ENCODE results near the gene SMPD4. TPM values are rescaled to one million over a fixed set of nuclear protein-coding genes. Genes with fewer than 3 reads are reported as not detected.
"Not testable (repeated sequence)": the region's sequence is repeated elsewhere in the genome, so short reads cannot be mapped to it uniquely, and the experiment has no call there.

Gene SMPD4
- total and polyA plus RNA-seq, 2 donors (not counting 3 experiments of a cell fraction or from before 2014, with no cell fraction given) = 85.3 to 88.1 TPM

- H4K20me1 ChIP-seq (replicated peaks; ENCODE audit: control insufficient read depth, extremely low read depth, insufficient read depth, low read length); H2AFZ ChIP-seq (ENCODE audit: low read depth, low read length); H3K79me2 ChIP-seq (ENCODE audit: control insufficient read depth, insufficient read depth, low read length); POLR2A ChIA-PET; H3K4me3 ChIP-seq (replicated peaks in 1 of 3; ENCODE audit: insufficient read depth in 1 of 3, low read depth in 1 of 3, low read length in 3 of 3); H3K27me3 ChIP-seq (ENCODE audit: control insufficient read depth in 2 of 2, insufficient read depth in 2 of 2, low read length in 2 of 2); intact Hi-C loops (cut with micrococcal nuclease); H3K4me1 ChIP-seq (ENCODE audit: control insufficient read depth, extremely low read depth, insufficient read depth, low read length); H3K4me2 ChIP-seq (ENCODE audit: insufficient read depth, low read length); BruUV-seq (replicated peaks); H3K9me1 ChIP-seq (replicated peaks; ENCODE audit: control insufficient read depth, extremely low read depth, insufficient read depth, low read length); H3K27ac ChIP-seq (ENCODE audit: insufficient read depth, low read depth, low read length); H3K9ac ChIP-seq (replicated peaks; ENCODE audit: extremely low read depth, insufficient read depth, low read length); DNase-seq (ENCODE audit: low read depth, low spot score); dilution Hi-C loops (cut with MboI; ENCODE audit: extremely low pct_ligation_motif_present, low sequenced_read_pairs); H3K9me3 ChIP-seq (replicated peaks; ENCODE audit: control insufficient read depth, insufficient read depth, low read length); CTCF ChIA-PET; H3K36me3 ChIP-seq (ENCODE audit: control insufficient read depth in 2 of 2, extremely low read depth in 1 of 2, insufficient read depth in 2 of 2, low read length in 2 of 2): not testable (repeated sequence)
- FAIRE-seq = peak; percentile 40
Observed at GRCh38 chr2:130222523-130222922, 41.1 kb upstream of the SMPD4 start.

- H2AFZ ChIP-seq (ENCODE audit: low read depth, low read length); H3K9ac ChIP-seq (replicated peaks; ENCODE audit: extremely low read depth, insufficient read depth, low read length); H3K79me2 ChIP-seq (ENCODE audit: control insufficient read depth, insufficient read depth, low read length); intact Hi-C loops (cut with micrococcal nuclease); H3K9me1 ChIP-seq (replicated peaks; ENCODE audit: control insufficient read depth, extremely low read depth, insufficient read depth, low read length); H3K9me3 ChIP-seq (replicated peaks; ENCODE audit: control insufficient read depth, insufficient read depth, low read length); POLR2A ChIA-PET; H3K36me3 ChIP-seq (ENCODE audit: control insufficient read depth in 2 of 2, extremely low read depth in 1 of 2, insufficient read depth in 2 of 2, low read length in 2 of 2); H4K20me1 ChIP-seq (replicated peaks; ENCODE audit: control insufficient read depth, extremely low read depth, insufficient read depth, low read length); dilution Hi-C loops (cut with MboI; ENCODE audit: extremely low pct_ligation_motif_present, low sequenced_read_pairs); H3K27ac ChIP-seq (ENCODE audit: insufficient read depth, low read depth, low read length); BruUV-seq (replicated peaks); DNase-seq (ENCODE audit: low read depth, low spot score); H3K4me1 ChIP-seq (ENCODE audit: control insufficient read depth, extremely low read depth, insufficient read depth, low read length); H3K27me3 ChIP-seq (ENCODE audit: control insufficient read depth in 2 of 2, insufficient read depth in 2 of 2, low read length in 2 of 2); CTCF ChIA-PET; H3K4me3 ChIP-seq (replicated peaks in 1 of 3; ENCODE audit: insufficient read depth in 1 of 3, low read depth in 1 of 3, low read length in 3 of 3); H3K4me2 ChIP-seq (ENCODE audit: insufficient read depth, low read length): not testable (repeated sequence)
- peak; percentile 62 for FAIRE-seq
Observed at GRCh38 chr2:130220505-130220904, 39.1 kb upstream of the SMPD4 start.

- BruUV-seq (replicated peaks); H3K9ac ChIP-seq (replicated peaks; ENCODE audit: extremely low read depth, insufficient read depth, low read length); DNase-seq (ENCODE audit: low read depth, low spot score); H3K27me3 ChIP-seq (ENCODE audit: control insufficient read depth in 2 of 2, insufficient read depth in 2 of 2, low read length in 2 of 2); H3K36me3 ChIP-seq (ENCODE audit: control insufficient read depth in 2 of 2, extremely low read depth in 1 of 2, insufficient read depth in 2 of 2, low read length in 2 of 2); H3K9me1 ChIP-seq (replicated peaks; ENCODE audit: control insufficient read depth, extremely low read depth, insufficient read depth, low read length); H3K4me3 ChIP-seq (replicated peaks in 1 of 3; ENCODE audit: insufficient read depth in 1 of 3, low read depth in 1 of 3, low read length in 3 of 3); H3K9me3 ChIP-seq (replicated peaks; ENCODE audit: control insufficient read depth, insufficient read depth, low read length); CTCF ChIA-PET; dilution Hi-C loops (cut with MboI; ENCODE audit: extremely low pct_ligation_motif_present, low sequenced_read_pairs); POLR2A ChIA-PET; H3K4me2 ChIP-seq (ENCODE audit: insufficient read depth, low read length); H4K20me1 ChIP-seq (replicated peaks; ENCODE audit: control insufficient read depth, extremely low read depth, insufficient read depth, low read length); H3K4me1 ChIP-seq (ENCODE audit: control insufficient read depth, extremely low read depth, insufficient read depth, low read length); H3K79me2 ChIP-seq (ENCODE audit: control insufficient read depth, insufficient read depth, low read length); intact Hi-C loops (cut with micrococcal nuclease); H2AFZ ChIP-seq (ENCODE audit: low read depth, low read length); H3K27ac ChIP-seq (ENCODE audit: insufficient read depth, low read depth, low read length): not testable (repeated sequence)
- peak; percentile 12 for FAIRE-seq
Observed at GRCh38 chr2:130219147-130219546, 37.7 kb upstream of the SMPD4 start.

GRCh38 chr2:130207051-130207450, 25.6 kb upstream of the SMPD4 start:
- CTCF ChIA-PET; H3K4me1 ChIP-seq (ENCODE audit: control insufficient read depth, extremely low read depth, insufficient read depth, low read length); H3K4me2 ChIP-seq (ENCODE audit: insufficient read depth, low read length); BruUV-seq (replicated peaks); H3K36me3 ChIP-seq (ENCODE audit: control insufficient read depth in 2 of 2, extremely low read depth in 1 of 2, insufficient read depth in 2 of 2, low read length in 2 of 2); intact Hi-C loops (cut with micrococcal nuclease); H3K27ac ChIP-seq (ENCODE audit: insufficient read depth, low read depth, low read length); H3K79me2 ChIP-seq (ENCODE audit: control insufficient read depth, insufficient read depth, low read length); H3K9ac ChIP-seq (replicated peaks; ENCODE audit: extremely low read depth, insufficient read depth, low read length); H3K9me3 ChIP-seq (replicated peaks; ENCODE audit: control insufficient read depth, insufficient read depth, low read length); H3K27me3 ChIP-seq (ENCODE audit: control insufficient read depth in 2 of 2, insufficient read depth in 2 of 2, low read length in 2 of 2); POLR2A ChIA-PET; H3K9me1 ChIP-seq (replicated peaks; ENCODE audit: control insufficient read depth, extremely low read depth, insufficient read depth, low read length); dilution Hi-C loops (cut with MboI; ENCODE audit: extremely low pct_ligation_motif_present, low sequenced_read_pairs); DNase-seq (ENCODE audit: low read depth, low spot score); FAIRE-seq; H4K20me1 ChIP-seq (replicated peaks; ENCODE audit: control insufficient read depth, extremely low read depth, insufficient read depth, low read length); H2AFZ ChIP-seq (ENCODE audit: low read depth, low read length); H3K4me3 ChIP-seq (replicated peaks in 1 of 3; ENCODE audit: insufficient read depth in 1 of 3, low read depth in 1 of 3, low read length in 3 of 3): not testable (repeated sequence)
